Activated naive CD4-positive, alpha-beta T cell treated with anti-CD3 and anti-CD28 coated beads, Interleukin-2, amount 50 U/mL, for 16 hours (primary cell): ENCODE measurements around the gene EPB41L1.
"Not testable (repeated sequence)": the region's sequence is repeated elsewhere in the genome, so short reads cannot be mapped to it uniquely, and the experiment has no call there.

Experiments
- DNase-seq: peaks from one replicate; pipeline ENCODE4 v3.0.0-alpha.2; 2020

Gene EPB41L1

GRCh38 chr20:36126836-36127527 is 27.6 kb upstream of the EPB41L1 start:
- DNase-seq, result no peak

GRCh38 chr20:36128463-36129159 is 25.9 kb upstream of the EPB41L1 start:
- no peak for DNase-seq

- no peak for DNase-seq
Observed at GRCh38 chr20:36129160-36129543, 25.4 kb upstream of the EPB41L1 start.

GRCh38 chr20:36130390-36130789 is 24.1 kb upstream of the EPB41L1 start:
- DNase-seq, result no peak

- DNase-seq, result no peak
Observed at GRCh38 chr20:36132802-36133211, 21.7 kb upstream of the EPB41L1 start.

- no peak for DNase-seq
Observed at GRCh38 chr20:36133821-36134220, 20.7 kb upstream of the EPB41L1 start.

GRCh38 chr20:36135159-36135558 is 19.4 kb upstream of the EPB41L1 start:
- no peak for DNase-seq

GRCh38 chr20:36135821-36136220 is 18.7 kb upstream of the EPB41L1 start:
- DNase-seq, result no peak

- DNase-seq, result not testable (repeated sequence)
Observed at GRCh38 chr20:36137313-36137712, 17.2 kb upstream of the EPB41L1 start.

- DNase-seq, result no peak
Observed at GRCh38 chr20:36141310-36141709, 13.2 kb upstream of the EPB41L1 start.

- DNase-seq, result no peak
Observed at GRCh38 chr20:36144336-36144735, 10.2 kb upstream of the EPB41L1 start.

GRCh38 chr20:36145877-36146707 is 8.4 kb upstream of the EPB41L1 start:
- no peak for DNase-seq

GRCh38 chr20:36147690-36148089 is 6.8 kb upstream of the EPB41L1 start:
- DNase-seq, result no peak

GRCh38 chr20:36148439-36148838 is 6.1 kb upstream of the EPB41L1 start:
- no peak for DNase-seq

GRCh38 chr20:36149012-36149411 is 5.5 kb upstream of the EPB41L1 start:
- no peak for DNase-seq

- DNase-seq, result no peak
Observed at GRCh38 chr20:36149469-36149868, 5.1 kb upstream of the EPB41L1 start.

- DNase-seq, result no peak
Observed at GRCh38 chr20:36150489-36150846, 4.1 kb upstream of the EPB41L1 start.

- no peak for DNase-seq
Observed at GRCh38 chr20:36150847-36151539, 3.5 kb upstream of the EPB41L1 start.

- DNase-seq, result no peak
Observed at GRCh38 chr20:36152261-36152660, 2.3 kb upstream of the EPB41L1 start.

- DNase-seq, result no peak
Observed at GRCh38 chr20:36153204-36153603, 1.3 kb upstream of the EPB41L1 start.

GRCh38 chr20:36153736-36154699 is 522 bp upstream of the EPB41L1 start:
- peak; percentile 42 for DNase-seq

GRCh38 chr20:36155629-36155971 is 1.1 kb downstream of the EPB41L1 start:
- DNase-seq, result no peak
